Central memory CD4-positive, alpha-beta T cell (primary cell): ENCODE data around the gene PRKG1.

Experiments used
- DNase-seq: peaks from one replicate; pipeline ENCODE4 v3.0.0; 2022

PRKG1 gene

GRCh38 chr10:51786016-51786683, 711.9 kb downstream of the PRKG1 start:
- DNase-seq, result no peak

- no peak for DNase-seq
These were observed 712.4 kb downstream of the PRKG1 start for GRCh38 chr10:51786684-51787035.

- no peak for DNase-seq
These were observed 714.0 kb downstream of the PRKG1 start for GRCh38 chr10:51788273-51788672.

- no peak for DNase-seq
These were observed 714.8 kb downstream of the PRKG1 start for GRCh38 chr10:51789118-51789517.

GRCh38 chr10:51789903-51790302, 715.6 kb downstream of the PRKG1 start:
- no peak for DNase-seq

GRCh38 chr10:51792678-51793077, 718.4 kb downstream of the PRKG1 start:
- DNase-seq, result no peak

- DNase-seq, result no peak
These were observed 725.8 kb downstream of the PRKG1 start for GRCh38 chr10:51800121-51800520.

- no peak for DNase-seq
These were observed 726.6 kb downstream of the PRKG1 start for GRCh38 chr10:51800725-51801424.

- no peak for DNase-seq
These were observed 727.7 kb downstream of the PRKG1 start for GRCh38 chr10:51802030-51802429.

- DNase-seq, result no peak
These were observed 730.6 kb downstream of the PRKG1 start for GRCh38 chr10:51804866-51805265.

GRCh38 chr10:51806079-51806835, 732.0 kb downstream of the PRKG1 start:
- DNase-seq, result no peak

GRCh38 chr10:51808187-51808586, 733.9 kb downstream of the PRKG1 start:
- no peak for DNase-seq

GRCh38 chr10:51815723-51816122, 741.4 kb downstream of the PRKG1 start:
- DNase-seq, result no peak

- DNase-seq, result no peak
These were observed 746.8 kb downstream of the PRKG1 start for GRCh38 chr10:51821045-51821444.

GRCh38 chr10:51821745-51822144, 747.5 kb downstream of the PRKG1 start:
- DNase-seq, result no peak

- DNase-seq, result no peak
These were observed 758.5 kb downstream of the PRKG1 start for GRCh38 chr10:51832652-51833383.

GRCh38 chr10:51834548-51834947, 760.3 kb downstream of the PRKG1 start:
- DNase-seq, result no peak

- DNase-seq, result no peak
These were observed 764.2 kb downstream of the PRKG1 start for GRCh38 chr10:51838471-51838870.

- no peak for DNase-seq
These were observed 769.7 kb downstream of the PRKG1 start for GRCh38 chr10:51843966-51844365.

GRCh38 chr10:51846856-51847506, 772.7 kb downstream of the PRKG1 start:
- DNase-seq, result no peak

- no peak for DNase-seq
These were observed 778.0 kb downstream of the PRKG1 start for GRCh38 chr10:51852297-51852696.

- DNase-seq, result no peak
These were observed 783.0 kb downstream of the PRKG1 start for GRCh38 chr10:51857305-51857704.

GRCh38 chr10:51860257-51860656, 786.0 kb downstream of the PRKG1 start:
- DNase-seq, result no peak
